HG02852 (cell line): ENCODE data around the gene ST13.
"Not testable (repeated sequence)": the region's sequence is repeated elsewhere in the genome, so short reads cannot be mapped to it uniquely, and the experiment has no call there.

Experiments used
- ATAC-seq: cut with Tn5 transposase; IDR thresholded peaks from one replicate; pipeline ENCODE4 v1.9.1; 2021; ENCODE audit warnings: mild to moderate bottlenecking, moderate library complexity; ENCODE audit not compliant: unreplicated experiment

ST13 gene

DNA sequence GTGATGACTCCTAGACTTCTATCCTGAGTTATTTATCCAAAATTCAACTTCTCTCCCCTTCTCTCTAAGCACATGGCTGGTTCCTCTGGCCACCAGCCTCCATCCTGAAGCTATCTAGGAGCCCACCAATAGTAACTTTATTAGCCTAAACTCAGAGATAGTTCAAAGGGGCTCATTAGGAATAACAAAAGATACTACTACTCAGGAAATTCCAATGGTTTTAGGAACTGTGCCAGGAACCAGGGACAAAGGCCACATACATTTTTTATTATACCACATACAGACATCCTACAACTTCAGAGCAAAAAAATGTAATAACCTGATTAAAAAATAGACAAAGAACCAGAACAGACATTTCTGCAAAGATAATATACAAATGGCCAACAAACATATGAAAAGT is 65.2 kb downstream of the ST13 start:
- no peak for ATAC-seq

GRCh38 chr22:40789131-40789530 is 67.3 kb downstream of the ST13 start:
- no peak for ATAC-seq

GRCh38 chr22:40782521-40782920 is 73.9 kb downstream of the ST13 start:
- no peak for ATAC-seq

DNA sequence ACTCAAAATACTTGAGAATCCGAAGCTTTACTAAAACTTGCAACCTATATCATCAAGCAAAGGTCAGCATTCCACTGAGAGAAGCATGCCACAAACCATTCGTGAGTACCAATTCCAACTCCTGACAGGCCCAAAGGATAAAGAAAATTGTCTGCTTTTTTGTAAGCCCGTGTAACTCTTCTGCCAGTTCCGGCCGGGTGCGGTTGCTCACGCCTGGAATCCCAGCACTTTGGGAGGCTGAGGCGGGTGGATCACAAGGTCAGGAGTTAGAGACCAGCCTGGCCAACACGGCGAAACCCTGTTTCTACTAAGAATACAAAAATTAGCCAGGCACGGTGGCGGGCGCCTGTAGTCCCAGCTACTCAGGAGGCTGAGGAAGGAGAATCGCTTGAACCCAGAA is 74.7 kb downstream of the ST13 start:
- ATAC-seq: not testable (repeated sequence)
